ENCODE results near the gene RGL1. TPM values are rescaled to one million over a fixed set of nuclear protein-coding genes. Genes with fewer than 3 reads are reported as not detected.
"Not testable (repeated sequence)": the region's sequence is repeated elsewhere in the genome, so short reads cannot be mapped to it uniquely, and the experiment has no call there.

RGL1 gene
- 11.7 TPM for polyA plus RNA-seq (2012; ENCODE audit: missing spikeins)

DNA sequence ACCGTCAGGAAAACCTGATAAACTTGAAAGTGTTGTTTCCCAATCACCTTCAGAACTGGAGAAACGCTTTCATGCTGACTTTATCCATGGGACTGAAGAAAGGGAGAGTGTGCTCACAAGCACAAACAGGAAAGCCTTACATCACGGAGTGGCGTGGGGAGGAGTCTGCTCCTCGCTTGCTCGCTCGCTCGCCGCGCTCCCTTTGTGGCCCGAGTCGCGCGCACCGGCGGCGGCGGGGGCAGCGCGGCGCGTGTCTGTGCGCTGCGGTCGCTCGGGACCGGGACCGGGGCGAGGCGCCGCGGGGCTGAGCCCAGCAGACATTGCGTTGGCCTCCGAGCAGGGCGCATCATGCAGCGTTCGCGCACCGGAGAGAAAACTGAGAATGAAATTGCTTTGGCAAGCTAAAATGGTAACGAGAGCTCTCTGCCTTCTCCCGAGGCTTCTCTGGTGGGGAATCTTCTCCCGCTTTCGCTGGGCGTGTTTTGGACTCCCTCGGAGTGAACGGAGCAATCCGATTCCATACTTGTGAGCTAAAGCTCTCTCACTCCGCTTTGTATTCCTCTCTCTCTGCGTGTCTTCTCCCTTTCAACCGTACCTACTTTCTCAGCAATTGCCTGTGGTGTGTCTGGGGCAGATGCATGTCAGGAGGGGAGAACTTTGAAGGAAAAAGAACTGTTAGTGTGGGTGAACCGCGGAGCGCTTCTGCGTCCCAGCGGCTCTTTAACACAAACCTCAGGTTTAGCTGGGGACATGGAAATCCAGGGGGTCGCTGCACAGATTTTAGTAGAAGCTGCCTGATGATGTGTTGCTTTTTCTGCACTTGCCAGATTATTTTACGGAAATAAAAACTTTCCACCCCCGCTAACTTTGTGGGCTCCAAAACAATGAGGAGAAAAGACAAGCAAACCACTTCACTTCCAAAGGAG is at the start of gene RGL1:
TSS of gene RGL1 (plus strand) at position 205 of the 926 bp plus-strand sequence. CDS start at position 383, 178 bp downstream.
- DNase-seq (ENCODE audit: insufficient read length) (peak; percentile 37), FAIRE-seq (peak; percentile 92)
- TF ChIP-seq TAF1 (IDR thresholded peaks at IDR 0.05; ENCODE audit: borderline replicate concordance, low read depth, low read length) (no peak), POLR2AphosphoS5 (IDR thresholded peaks at IDR 0.05; ENCODE audit: low read depth, low read length) (peak; percentile 76), POLR2A (IDR thresholded peaks at IDR 0.05; ENCODE audit: low read depth, low read length) (peak; percentile 77)

DNA sequence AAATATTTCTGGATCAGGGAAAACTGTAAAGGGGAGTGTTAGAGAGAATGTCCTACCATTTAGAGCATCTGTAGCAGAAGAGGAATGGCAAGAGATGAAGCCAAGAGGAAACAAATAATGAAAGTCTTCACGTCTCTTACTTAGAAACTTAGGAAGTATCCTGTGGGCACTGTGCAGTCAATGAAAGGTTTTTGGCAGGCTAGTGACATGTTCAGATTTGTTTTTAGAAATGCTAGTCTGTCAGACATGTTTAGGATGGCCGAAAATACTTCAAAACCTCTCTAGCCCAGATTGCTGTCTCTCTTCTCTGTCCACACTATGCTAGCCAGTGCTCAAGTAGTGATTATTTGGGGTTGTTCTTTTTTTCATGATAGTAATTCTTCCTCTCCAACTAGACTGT is 48.6 kb upstream of the RGL1 start:
- no peak for TF ChIP-seq POLR2A (IDR thresholded peaks at IDR 0.05; ENCODE audit: low read depth, low read length)
- TF ChIP-seq TAF1 (IDR thresholded peaks at IDR 0.05; ENCODE audit: borderline replicate concordance, low read depth, low read length) = no peak
- TF ChIP-seq POLR2AphosphoS5 (IDR thresholded peaks at IDR 0.05; ENCODE audit: low read depth, low read length) = no peak
- DNase-seq (ENCODE audit: insufficient read length) = no peak
- no peak for FAIRE-seq

DNA sequence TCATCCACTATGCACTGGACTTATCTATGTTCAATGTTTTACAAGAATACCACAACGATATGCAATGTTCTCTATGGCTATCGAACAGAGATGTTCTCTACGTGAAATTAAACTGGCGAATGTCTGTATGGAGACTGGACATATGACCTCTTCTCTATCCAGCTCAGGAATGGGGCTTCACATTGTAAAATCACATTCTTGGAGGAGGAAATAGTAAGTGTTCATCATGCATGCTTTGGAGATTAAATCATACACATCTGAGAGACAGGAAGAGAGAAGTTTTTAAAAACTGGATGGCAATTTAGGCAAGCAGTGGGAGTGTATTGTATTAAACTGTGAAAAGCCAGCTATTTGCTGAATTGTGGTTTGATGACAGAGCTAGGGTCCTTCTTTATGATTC is 47.9 kb upstream of the RGL1 start:
- TF ChIP-seq POLR2AphosphoS5 (IDR thresholded peaks at IDR 0.05; ENCODE audit: low read depth, low read length) (no peak), POLR2A (IDR thresholded peaks at IDR 0.05; ENCODE audit: low read depth, low read length) (no peak), TAF1 (IDR thresholded peaks at IDR 0.05; ENCODE audit: borderline replicate concordance, low read depth, low read length) (no peak)
- DNase-seq (ENCODE audit: insufficient read length) = no peak
- FAIRE-seq = no peak

DNA sequence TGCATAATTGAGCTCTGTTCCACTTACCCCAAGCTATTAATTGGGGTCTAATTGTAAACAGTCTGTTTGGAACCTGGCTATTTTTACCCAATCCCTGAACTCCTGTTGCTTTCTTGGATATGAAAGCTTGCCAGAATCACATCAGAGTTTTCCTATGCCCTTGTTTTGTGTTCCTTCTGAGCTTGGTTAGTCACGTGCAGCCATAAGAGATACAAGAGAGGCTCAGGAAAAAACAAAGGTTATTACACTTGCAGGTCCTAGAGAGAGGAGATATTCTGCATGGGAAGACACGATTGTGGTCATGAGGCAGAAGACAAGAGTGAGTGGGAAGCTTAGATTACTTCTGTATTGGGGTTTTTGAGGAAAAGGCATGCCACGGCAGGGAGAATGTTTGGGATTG is 46.0 kb upstream of the RGL1 start:
- DNase-seq (ENCODE audit: insufficient read length) (no peak), FAIRE-seq (no peak)
- TF ChIP-seq POLR2A (IDR thresholded peaks at IDR 0.05; ENCODE audit: low read depth, low read length) = no peak
- TF ChIP-seq POLR2AphosphoS5 (IDR thresholded peaks at IDR 0.05; ENCODE audit: low read depth, low read length) = no peak
- no peak for TF ChIP-seq TAF1 (IDR thresholded peaks at IDR 0.05; ENCODE audit: borderline replicate concordance, low read depth, low read length)

DNA sequence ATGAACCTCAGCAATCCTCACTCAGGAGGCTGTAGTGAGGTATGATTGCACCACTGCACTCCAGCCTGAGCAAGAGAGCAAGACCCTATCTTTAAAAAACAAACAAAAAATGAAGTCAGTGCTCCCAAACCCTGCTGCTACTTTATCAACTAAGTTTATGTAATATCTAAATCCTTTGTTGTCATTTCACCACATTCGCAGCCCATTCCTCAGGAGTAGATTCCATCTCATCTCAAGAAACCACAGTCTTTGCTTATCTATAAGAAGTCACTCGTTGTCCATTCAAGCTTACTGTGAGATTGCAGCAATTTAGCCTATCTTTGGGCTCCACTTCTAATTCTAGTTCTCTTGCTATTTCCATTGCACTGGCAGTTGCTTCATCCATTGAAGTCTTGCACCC is 44.3 kb upstream of the RGL1 start:
- no peak for DNase-seq (ENCODE audit: insufficient read length)
- FAIRE-seq = no peak

DNA sequence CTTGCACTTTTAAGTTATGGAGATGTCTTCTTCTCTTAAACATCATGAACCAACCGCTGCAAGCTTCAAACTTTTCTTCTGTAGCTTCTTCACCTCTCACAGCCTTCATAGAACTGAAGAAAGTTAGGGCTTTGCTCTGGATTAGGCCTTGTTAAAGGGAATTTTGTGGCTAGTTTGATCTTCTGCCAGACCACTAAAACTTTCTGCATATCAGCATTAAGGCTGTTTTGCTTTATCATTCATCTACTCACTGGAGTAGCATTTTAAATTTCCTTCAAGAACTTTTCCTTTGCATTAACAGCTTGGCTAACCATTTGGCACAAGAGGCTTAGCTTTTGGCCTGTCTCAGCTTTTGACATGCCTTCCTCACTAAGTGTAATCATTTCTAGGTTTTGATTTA is 43.0 kb upstream of the RGL1 start:
- no peak for TF ChIP-seq POLR2AphosphoS5 (IDR thresholded peaks at IDR 0.05; ENCODE audit: low read depth, low read length)
- TF ChIP-seq TAF1 (IDR thresholded peaks at IDR 0.05; ENCODE audit: borderline replicate concordance, low read depth, low read length) = no peak
- TF ChIP-seq POLR2A (IDR thresholded peaks at IDR 0.05; ENCODE audit: low read depth, low read length) = no peak
- FAIRE-seq (no peak), DNase-seq (ENCODE audit: insufficient read length) (no peak)

More for the DNA sequence above, 44.3 kb upstream of the RGL1 start:
- TF ChIP-seq POLR2A (IDR thresholded peaks at IDR 0.05; ENCODE audit: low read depth, low read length) (no peak), TAF1 (IDR thresholded peaks at IDR 0.05; ENCODE audit: borderline replicate concordance, low read depth, low read length) (no peak), POLR2AphosphoS5 (IDR thresholded peaks at IDR 0.05; ENCODE audit: low read depth, low read length) (no peak)

DNA sequence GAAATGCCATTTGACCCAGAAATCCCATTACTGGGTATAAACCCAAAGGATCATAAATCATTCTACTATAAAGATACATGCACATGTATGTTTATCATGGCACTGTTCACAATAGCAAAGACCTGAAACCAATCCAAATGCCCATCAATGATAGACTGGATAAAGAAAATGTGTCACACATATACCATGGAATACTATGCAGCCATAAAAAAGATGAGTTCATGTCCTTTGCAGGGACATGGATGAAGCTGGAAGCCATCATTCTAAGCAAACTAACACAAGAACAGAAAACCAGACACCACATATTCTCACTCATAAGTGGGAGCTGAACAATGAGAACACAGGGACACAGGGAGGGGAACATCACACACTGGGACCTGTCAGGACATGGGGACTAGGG is 42.1 kb upstream of the RGL1 start:
- DNase-seq (ENCODE audit: insufficient read length); FAIRE-seq: not testable (repeated sequence)

DNA sequence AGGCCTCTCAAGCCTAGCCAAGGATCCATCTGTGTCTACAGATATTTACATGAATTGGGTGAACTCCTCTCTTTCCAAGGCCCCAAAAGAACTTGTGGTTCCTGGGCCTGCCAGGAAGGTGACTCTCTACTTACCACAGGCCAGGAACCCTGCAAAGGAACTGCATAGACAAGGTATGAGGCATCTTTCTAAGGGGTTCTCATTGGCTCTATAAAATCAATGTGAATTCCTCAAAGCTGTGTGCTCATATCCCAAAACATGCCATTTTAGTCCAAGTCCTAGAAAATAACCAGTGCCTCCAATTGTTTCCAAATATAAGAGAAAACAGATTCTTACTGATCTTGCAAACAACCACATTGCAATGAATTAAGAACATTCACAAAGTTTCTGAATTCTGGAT is 39.9 kb upstream of the RGL1 start:
- FAIRE-seq (no peak), DNase-seq (ENCODE audit: insufficient read length) (no peak)

DNA sequence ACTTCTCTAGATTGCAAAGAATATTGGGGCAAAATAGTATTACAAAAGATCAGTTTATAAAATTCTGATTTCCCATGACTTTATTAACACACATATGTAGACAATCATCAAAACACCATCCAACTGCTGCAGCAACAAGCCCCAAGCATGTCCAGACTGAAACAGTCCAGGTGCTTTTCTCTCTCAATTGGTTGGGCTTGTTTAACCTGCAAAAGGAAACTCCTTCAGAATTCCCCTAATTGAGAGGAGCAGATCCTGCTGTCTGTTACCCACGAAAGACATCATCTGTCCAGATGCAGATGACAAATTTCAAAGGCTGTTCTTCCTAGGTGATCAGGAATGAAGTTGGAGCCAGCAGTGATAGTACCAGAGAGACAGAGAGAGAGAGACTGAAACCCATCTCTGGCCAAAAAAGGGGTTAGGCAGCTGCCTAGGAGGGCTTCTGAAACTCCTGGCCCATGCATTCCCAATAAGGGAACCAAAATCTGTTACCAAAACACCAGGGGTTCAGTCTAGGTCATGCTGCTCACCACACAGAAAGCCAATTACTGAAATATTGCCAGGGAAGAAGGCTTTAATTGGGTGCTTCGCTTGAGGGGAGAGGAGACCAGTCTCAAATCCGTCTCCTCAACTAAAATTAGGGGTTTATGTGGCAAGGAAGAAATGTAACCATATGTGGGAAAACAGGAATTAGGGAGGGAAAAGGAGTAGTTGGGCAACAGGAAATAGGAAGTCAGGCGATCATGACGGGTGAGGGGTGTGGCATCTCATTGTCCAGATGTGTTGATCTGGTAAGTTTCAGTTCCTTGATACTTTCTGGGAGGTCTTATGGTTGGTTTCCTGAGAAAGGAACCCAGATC is 34.7 kb upstream of the RGL1 start:
- no peak for DNase-seq (ENCODE audit: insufficient read length)
- FAIRE-seq = no peak
- no peak for TF ChIP-seq POLR2AphosphoS5 (IDR thresholded peaks at IDR 0.05; ENCODE audit: low read depth, low read length)
- TF ChIP-seq POLR2A (IDR thresholded peaks at IDR 0.05; ENCODE audit: low read depth, low read length) = no peak
- TF ChIP-seq TAF1 (IDR thresholded peaks at IDR 0.05; ENCODE audit: borderline replicate concordance, low read depth, low read length) = no peak

More for the DNA sequence above, 39.9 kb upstream of the RGL1 start:
- TF ChIP-seq POLR2A (IDR thresholded peaks at IDR 0.05; ENCODE audit: low read depth, low read length) (no peak), TAF1 (IDR thresholded peaks at IDR 0.05; ENCODE audit: borderline replicate concordance, low read depth, low read length) (no peak)

DNA sequence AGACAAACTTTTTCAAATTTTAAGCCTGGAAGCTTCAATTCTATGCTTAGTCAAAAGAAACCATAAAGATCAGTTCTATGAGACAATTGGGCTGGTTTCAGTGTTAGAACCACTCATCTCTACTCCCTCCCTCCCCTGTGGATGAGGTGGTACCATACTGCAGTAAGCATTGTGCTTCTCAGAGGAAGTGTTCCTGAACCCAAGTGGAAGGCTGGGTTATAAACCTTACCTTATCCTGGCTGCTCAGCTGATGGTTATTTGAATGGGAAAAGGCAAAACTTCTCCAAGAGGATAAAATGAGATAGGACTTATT is 34.1 kb upstream of the RGL1 start:
- DNase-seq (ENCODE audit: insufficient read length) (peak; percentile 15), FAIRE-seq (no peak)
- no peak for TF ChIP-seq TAF1 (IDR thresholded peaks at IDR 0.05; ENCODE audit: borderline replicate concordance, low read depth, low read length)
- TF ChIP-seq POLR2A (IDR thresholded peaks at IDR 0.05; ENCODE audit: low read depth, low read length) = no peak

DNA sequence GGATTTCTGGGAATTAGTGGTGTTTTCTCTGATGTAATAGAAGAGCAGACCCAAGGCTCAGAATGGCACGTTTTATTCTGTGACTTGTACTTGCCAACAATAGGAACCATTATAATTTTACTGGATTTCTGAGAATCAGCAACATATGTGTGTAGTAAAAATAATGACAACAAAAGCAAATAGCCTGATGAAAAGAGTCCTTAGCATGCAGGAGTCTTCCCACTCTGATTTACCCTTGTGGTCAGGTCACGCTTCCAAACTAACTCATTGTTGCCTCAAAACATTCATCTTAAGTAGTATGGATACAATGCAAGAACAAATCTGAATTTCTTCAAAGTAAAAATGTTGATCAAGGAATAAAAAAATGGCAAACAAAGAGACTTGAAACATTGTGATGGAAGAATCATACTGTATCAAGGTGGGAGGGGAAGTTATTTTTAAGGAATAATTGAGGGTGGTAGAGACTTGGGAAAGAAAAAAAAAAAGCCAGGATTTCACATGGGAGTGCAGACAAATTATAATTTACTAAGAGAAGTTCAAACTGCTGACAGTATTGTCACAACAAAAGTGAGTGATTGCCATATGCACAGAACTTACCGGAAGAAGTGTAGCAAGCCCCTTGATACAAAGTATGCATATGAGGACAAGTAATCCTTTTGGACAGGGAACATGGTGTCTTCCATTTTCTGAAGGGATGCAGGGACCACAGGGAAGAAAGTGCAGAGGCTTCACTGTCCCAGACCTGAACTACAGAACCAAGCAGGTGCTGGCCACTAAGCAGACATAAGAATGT is 31.2 kb upstream of the RGL1 start:
- FAIRE-seq (no peak), DNase-seq (ENCODE audit: insufficient read length) (no peak)
- TF ChIP-seq POLR2AphosphoS5 (IDR thresholded peaks at IDR 0.05; ENCODE audit: low read depth, low read length) = no peak
- TF ChIP-seq POLR2A (IDR thresholded peaks at IDR 0.05; ENCODE audit: low read depth, low read length) = no peak
- TF ChIP-seq TAF1 (IDR thresholded peaks at IDR 0.05; ENCODE audit: borderline replicate concordance, low read depth, low read length) = no peak
